Measurements from ENCODE around the gene ANKS6. TPM values are rescaled to one million over a fixed set of nuclear protein-coding genes. Genes with fewer than 3 reads are reported as not detected.

Gene ANKS6
- total RNA-seq, 6 donors from 2014 or later: 25.6 to 56.2 (median 34.2) TPM

- no peaks in the 10 kb centered on the region for H3K9me3 ChIP-seq
- H3K4me1 ChIP-seq: no peaks in the 10 kb centered on the region
- TF ChIP-seq CTCF (IDR thresholded peaks at IDR 0.05): no peak
- TF ChIP-seq EP300 (IDR thresholded peaks at IDR 0.05): no peak
- TF ChIP-seq POLR2AphosphoS5 (IDR thresholded peaks at IDR 0.05): no peak
- no peak for TF ChIP-seq POLR2A (IDR thresholded peaks at IDR 0.05)
- H3K27me3 ChIP-seq: no peaks in the 10 kb centered on the region
- H3K27ac ChIP-seq: no peak overlapping the region
- WGBS, 2 donors: 89 to 93% methylated on average over 2 of the region's 2 CpGs
- peaks cover 0 to 53% (median 32%) of the 10 kb centered on the region in 4 donors for H3K36me3 ChIP-seq
- DNase-seq (no peak), ATAC-seq (ENCODE audit: low FRiP score in 2 of 2) (no peak)
- H3K4me3 ChIP-seq: no peak overlapping the region
Measured at GRCh38 chr9:98751210-98751609, 45.1 kb downstream of the ANKS6 start.

GRCh38 chr9:98750364-98751060, 45.8 kb downstream of the ANKS6 start:
- no peaks in the 10 kb centered on the region for H3K4me1 ChIP-seq
- H3K4me3 ChIP-seq: no peak overlapping the region
- no peak for TF ChIP-seq POLR2AphosphoS5 (IDR thresholded peaks at IDR 0.05)
- no peak for TF ChIP-seq POLR2A (IDR thresholded peaks at IDR 0.05)
- TF ChIP-seq EP300 (IDR thresholded peaks at IDR 0.05): no peak
- TF ChIP-seq CTCF (IDR thresholded peaks at IDR 0.05): no peak
- peaks cover 0 to 51% (median 29%) of the 10 kb centered on the region in 4 donors for H3K36me3 ChIP-seq
- H3K27me3 ChIP-seq: no peaks in the 10 kb centered on the region
- H3K9me3 ChIP-seq: no peaks in the 10 kb centered on the region
- ATAC-seq (ENCODE audit: low FRiP score in 2 of 2): no peak
- no peak overlapping the region for H3K27ac ChIP-seq
- WGBS, 2 donors: 74 to 83% methylated on average over 5 of the region's 5 CpGs
- DNase-seq: no peak

GRCh38 chr9:98747476-98747875, 48.9 kb downstream of the ANKS6 start:
- 91 to 92% methylated on average over 4 to 5 of the region's 5 CpGs for WGBS, 2 donors
- no peaks in the 10 kb centered on the region for H3K4me1 ChIP-seq
- no peaks in the 10 kb centered on the region for H3K27me3 ChIP-seq
- ATAC-seq (ENCODE audit: low FRiP score in 2 of 2): no peak
- no peaks in the 10 kb centered on the region for H3K9me3 ChIP-seq
- no peak for TF ChIP-seq POLR2A (IDR thresholded peaks at IDR 0.05)
- TF ChIP-seq POLR2AphosphoS5 (IDR thresholded peaks at IDR 0.05): no peak
- TF ChIP-seq EP300 (IDR thresholded peaks at IDR 0.05): no peak
- TF ChIP-seq CTCF (IDR thresholded peaks at IDR 0.05): no peak
- H3K4me3 ChIP-seq: no peak overlapping the region
- DNase-seq: no peak
- no peak overlapping the region for H3K27ac ChIP-seq
- H3K36me3 ChIP-seq: peaks cover 0 to 40% (median 26%) of the 10 kb centered on the region in 4 donors

GRCh38 chr9:98745470-98745869, 50.9 kb downstream of the ANKS6 start:
- no peak for DNase-seq

More at GRCh38 chr9:98745470-98745869, 50.9 kb downstream of the ANKS6 start:
- H3K9me3 ChIP-seq: no peaks in the 10 kb centered on the region
- H3K4me3 ChIP-seq: no peak overlapping the region
- no peaks in the 10 kb centered on the region for H3K4me1 ChIP-seq
- TF ChIP-seq EP300 (IDR thresholded peaks at IDR 0.05) (no peak), POLR2AphosphoS5 (IDR thresholded peaks at IDR 0.05) (no peak), CTCF (IDR thresholded peaks at IDR 0.05) (no peak), POLR2A (IDR thresholded peaks at IDR 0.05) (no peak)
- no peaks in the 10 kb centered on the region for H3K27me3 ChIP-seq
- WGBS, 2 donors: 94 to 95% methylated on average over 7 of the region's 7 CpGs
- H3K36me3 ChIP-seq: peaks cover 0 to 37% (median 18%) of the 10 kb centered on the region in 4 donors
- H3K27ac ChIP-seq: no peak overlapping the region
- no peak for ATAC-seq (ENCODE audit: low FRiP score in 2 of 2)

Data from upper lobe of left lung (tissue), 6 donors.